ENCODE data around the gene GRK6. TPM values are rescaled to one million over a fixed set of nuclear protein-coding genes. Genes with fewer than 3 reads are reported as not detected.
A peak's percentile ranks its signal among the peaks of the same experiment; 100 is the strongest.

Gene GRK6
- total and polyA plus RNA-seq, 9 of the 15 experiments (the other 6 are each of a cell fraction or from before 2014, with no cell fraction given), result 0.63 to 122 (median 44.5) TPM

DNA sequence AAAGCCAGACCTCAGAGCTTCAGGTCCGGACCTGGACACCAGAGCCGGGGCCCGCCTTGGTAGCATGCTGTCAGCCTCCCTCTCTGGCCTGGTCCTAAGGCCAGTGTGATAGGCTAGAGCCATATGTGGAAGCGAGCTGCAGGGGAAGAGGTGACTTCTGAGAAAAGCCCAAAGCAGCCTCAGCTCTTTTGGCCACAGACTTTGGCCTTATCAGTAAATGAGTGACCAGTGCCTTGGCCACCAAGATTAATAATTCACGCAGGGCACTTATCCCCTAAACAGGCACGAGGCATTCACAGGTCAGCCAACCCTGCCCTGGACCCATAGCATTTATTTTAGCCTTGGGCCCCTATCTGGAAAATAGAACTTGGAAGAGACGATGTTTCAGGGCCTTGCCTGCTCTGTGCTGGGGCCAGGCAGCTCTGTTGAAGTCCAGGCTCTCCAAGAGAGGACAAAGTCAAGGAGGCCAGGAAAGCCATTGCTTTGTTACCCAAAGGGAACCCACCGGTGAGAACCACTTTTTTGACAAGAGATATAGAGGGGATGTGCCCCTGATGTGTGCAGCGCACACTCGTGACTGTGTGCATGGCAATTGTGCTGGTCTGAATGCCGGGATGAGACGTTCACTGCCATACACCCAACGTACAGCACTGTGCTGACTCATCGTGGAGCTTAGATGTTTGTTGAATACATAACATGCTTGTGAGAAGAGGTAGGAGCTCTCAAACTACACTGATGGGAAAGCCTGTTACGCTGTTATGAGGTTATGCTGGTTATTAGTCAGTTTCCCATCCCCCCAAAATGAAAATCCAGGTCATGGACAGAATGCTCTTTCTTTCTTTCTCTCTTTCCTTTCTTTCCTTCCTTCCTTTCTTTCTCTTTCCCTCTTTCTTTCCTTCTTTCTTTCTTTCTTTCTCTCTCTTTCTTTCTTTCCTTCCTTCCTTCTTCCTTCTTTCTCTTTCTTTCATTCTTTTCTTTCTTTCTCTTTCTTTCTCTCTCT lies 47.3 kb upstream of the GRK6 start (continued):
- TF ChIP-seq, protein P1, sequence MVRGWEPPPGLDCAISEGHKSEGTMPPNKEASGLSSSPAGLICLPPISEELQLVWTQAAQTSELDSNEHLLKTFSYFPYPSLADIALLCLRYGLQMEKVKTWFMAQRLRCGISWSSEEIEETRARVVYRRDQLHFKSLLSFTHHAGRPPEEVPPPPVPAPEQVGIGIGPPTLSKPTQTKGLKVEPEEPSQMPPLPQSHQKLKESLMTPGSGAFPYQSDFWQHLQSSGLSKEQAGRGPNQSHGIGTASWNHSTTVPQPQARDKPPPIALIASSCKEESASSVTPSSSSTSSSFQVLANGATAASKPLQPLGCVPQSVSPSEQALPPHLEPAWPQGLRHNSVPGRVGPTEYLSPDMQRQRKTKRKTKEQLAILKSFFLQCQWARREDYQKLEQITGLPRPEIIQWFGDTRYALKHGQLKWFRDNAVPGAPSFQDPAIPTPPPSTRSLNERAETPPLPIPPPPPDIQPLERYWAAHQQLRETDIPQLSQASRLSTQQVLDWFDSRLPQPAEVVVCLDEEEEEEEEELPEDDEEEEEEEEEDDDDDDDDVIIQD (CRISPR knock-in tag; IDR thresholded peaks at IDR 0.05), result no peak
- TF ChIP-seq, protein P2, sequence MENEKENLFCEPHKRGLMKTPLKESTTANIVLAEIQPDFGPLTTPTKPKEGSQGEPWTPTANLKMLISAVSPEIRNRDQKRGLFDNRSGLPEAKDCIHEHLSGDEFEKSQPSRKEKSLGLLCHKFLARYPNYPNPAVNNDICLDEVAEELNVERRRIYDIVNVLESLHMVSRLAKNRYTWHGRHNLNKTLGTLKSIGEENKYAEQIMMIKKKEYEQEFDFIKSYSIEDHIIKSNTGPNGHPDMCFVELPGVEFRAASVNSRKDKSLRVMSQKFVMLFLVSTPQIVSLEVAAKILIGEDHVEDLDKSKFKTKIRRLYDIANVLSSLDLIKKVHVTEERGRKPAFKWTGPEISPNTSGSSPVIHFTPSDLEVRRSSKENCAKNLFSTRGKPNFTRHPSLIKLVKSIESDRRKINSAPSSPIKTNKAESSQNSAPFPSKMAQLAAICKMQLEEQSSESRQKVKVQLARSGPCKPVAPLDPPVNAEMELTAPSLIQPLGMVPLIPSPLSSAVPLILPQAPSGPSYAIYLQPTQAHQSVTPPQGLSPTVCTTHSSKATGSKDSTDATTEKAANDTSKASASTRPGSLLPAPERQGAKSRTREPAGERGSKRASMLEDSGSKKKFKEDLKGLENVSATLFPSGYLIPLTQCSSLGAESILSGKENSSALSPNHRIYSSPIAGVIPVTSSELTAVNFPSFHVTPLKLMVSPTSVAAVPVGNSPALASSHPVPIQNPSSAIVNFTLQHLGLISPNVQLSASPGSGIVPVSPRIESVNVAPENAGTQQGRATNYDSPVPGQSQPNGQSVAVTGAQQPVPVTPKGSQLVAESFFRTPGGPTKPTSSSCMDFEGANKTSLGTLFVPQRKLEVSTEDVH (IDR thresholded peaks at IDR 0.05; ENCODE audit: low read depth, partially characterized antibody), result peak; percentile 22
- TF ChIP-seq ZNF695 (CRISPR knock-in tag; IDR thresholded peaks at IDR 0.05) (no peak), FOXJ2 (tag; IDR thresholded peaks at IDR 0.05) (peak; percentile 72; the same call in 1 of the 2 replicates), SNRNP70 (optimal IDR thresholded peaks at IDR 0.05; ENCODE audit: low read depth, low read length) (no peak), ZNF707 (CRISPR knock-in tag; conservative IDR thresholded peaks at IDR 0.05) (no peak), TAL1 (IDR thresholded peaks at IDR 0.05) (no peak), RBM39 (optimal IDR thresholded peaks at IDR 0.05; ENCODE audit: low read depth, low read length) (peak; percentile 71), IFI16 (CRISPR knock-in tag; IDR thresholded peaks at IDR 0.05) (0 out of 2 replicates have a peak, but pooled peaks have one; percentile 2), STAT5A (IDR thresholded peaks at IDR 0.05; ENCODE audit: borderline replicate concordance, low read length) (no peak), NONO (IDR thresholded peaks at IDR 0.05; ENCODE audit: low read depth in 2 of 2, low read length in 1 of 2) (no peak), ZNF217 (CRISPR knock-in tag; IDR thresholded peaks at IDR 0.05) (no peak), CEBPB (tag; IDR thresholded peaks at IDR 0.05) (no peak), HDAC2 (IDR thresholded peaks at IDR 0.05) (0 out of 2 replicates have a peak, but pooled peaks have one; percentile 56), HNRNPK (IDR thresholded peaks at IDR 0.05; ENCODE audit: low read depth, low read length, poor library complexity, severe bottlenecking) (no peak), MAFF (IDR thresholded peaks at IDR 0.05; ENCODE audit: low read length) (peak; percentile 93)
- TF ChIP-seq, protein P3, sequence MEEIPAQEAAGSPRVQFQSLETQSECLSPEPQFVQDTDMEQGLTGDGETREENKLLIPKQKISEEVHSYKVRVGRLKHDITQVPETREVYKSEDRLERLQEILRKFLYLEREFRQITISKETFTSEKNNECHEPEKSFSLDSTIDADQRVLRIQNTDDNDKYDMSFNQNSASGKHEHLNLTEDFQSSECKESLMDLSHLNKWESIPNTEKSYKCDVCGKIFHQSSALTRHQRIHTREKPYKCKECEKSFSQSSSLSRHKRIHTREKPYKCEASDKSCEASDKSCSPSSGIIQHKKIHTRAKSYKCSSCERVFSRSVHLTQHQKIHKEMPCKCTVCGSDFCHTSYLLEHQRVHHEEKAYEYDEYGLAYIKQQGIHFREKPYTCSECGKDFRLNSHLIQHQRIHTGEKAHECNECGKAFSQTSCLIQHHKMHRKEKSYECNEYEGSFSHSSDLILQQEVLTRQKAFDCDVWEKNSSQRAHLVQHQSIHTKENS (CRISPR knock-in tag; IDR thresholded peaks at IDR 0.05), result no peak
- TF ChIP-seq, protein P4, sequence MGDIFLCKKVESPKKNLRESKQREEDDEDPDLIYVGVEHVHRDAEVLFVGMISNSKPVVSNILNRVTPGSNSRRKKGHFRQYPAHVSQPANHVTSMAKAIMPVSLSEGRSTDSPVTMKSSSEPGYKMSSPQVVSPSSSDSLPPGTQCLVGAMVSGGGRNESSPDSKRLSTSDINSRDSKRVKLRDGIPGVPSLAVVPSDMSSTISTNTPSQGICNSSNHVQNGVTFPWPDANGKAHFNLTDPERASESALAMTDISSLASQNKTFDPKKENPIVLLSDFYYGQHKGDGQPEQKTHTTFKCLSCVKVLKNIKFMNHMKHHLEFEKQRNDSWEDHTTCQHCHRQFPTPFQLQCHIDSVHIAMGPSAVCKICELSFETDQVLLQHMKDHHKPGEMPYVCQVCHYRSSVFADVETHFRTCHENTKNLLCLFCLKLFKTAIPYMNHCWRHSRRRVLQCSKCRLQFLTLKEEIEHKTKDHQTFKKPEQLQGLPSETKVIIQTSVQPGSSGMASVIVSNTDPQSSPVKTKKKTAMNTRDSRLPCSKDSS (IDR thresholded peaks at IDR 0.05; ENCODE audit: low read depth, partially characterized antibody), result peak; percentile 43
- TF ChIP-seq, protein P5, sequence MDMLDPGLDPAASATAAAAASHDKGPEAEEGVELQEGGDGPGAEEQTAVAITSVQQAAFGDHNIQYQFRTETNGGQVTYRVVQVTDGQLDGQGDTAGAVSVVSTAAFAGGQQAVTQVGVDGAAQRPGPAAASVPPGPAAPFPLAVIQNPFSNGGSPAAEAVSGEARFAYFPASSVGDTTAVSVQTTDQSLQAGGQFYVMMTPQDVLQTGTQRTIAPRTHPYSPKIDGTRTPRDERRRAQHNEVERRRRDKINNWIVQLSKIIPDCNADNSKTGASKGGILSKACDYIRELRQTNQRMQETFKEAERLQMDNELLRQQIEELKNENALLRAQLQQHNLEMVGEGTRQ (CRISPR knock-in tag; IDR thresholded peaks at IDR 0.05), result no peak

Data from K562 (cell line).